A549 (cell line): Measurements from ENCODE around the gene SHBG. TPM values are rescaled to one million over a fixed set of nuclear protein-coding genes. Genes with fewer than 3 reads are reported as not detected.

Experiments
- ATAC-seq, 2 experiments: fragments of 200-7000 bp in 1 of 2; fragments of >200 bp in 1 of 2; cut with Nextera tagmentation in 1 of 2; cut with Tn5 transposase in 1 of 2; 3 replicates each; pipeline versions ENCODE4 v1.8.0 to v1.9.1; 2018 to 2020; ENCODE audit warnings: mild to moderate bottlenecking in 1 of 2, moderate library complexity in 1 of 2
- CTCF ChIA-PET: fragments of 300-600 bp; sonication (Branson Sonifier 250); formaldehyde crosslinking; extraction: SDS; loops from one replicate; lab custom pipeline; 2021; ENCODE audit warnings: antibody characterized with exemption, inconsistent platforms; lab: Yijun Ruan, JAX
- POLR2A ChIA-PET: fragments of 350-600 bp; formaldehyde crosslinking; extraction: SDS; loops from one replicate; lab custom pipeline; 2021; ENCODE audit warnings: antibody characterized with exemption, inconsistent platforms; lab: Yijun Ruan, JAX
- DNase-seq, 2 experiments: peaks; one replicate each; pipeline versions ENCODE4 v3.0.0 to v3.0.0-alpha.2; 2011 to 2016; ENCODE audit warnings: low read depth in 1 of 2, low spot score in 1 of 2
- FAIRE-seq: peaks from 2 replicates; lab custom pipeline; 2011; peaks lifted over from hg19 to GRCh38; lab: Jason Lieb, UNC
- H3K27ac ChIP-seq, 2 experiments: fragments of >200 bp; sonication (Bioruptor Twin); formaldehyde crosslinking; 3 replicates each; pipeline ENCODE4 v1.5.1; 2016 to 2017
- H3K4me1 ChIP-seq: fragments of >200 bp; sonication (Bioruptor Twin); formaldehyde crosslinking; 3 replicates; pipeline ENCODE4 v1.6.1; 2016
- H3K4me2 ChIP-seq: fragments of >200 bp; sonication (Bioruptor Twin); formaldehyde crosslinking; 3 replicates; pipeline ENCODE4 v1.6.1; 2016
- H3K4me3 ChIP-seq: fragments of >200 bp; sonication (Bioruptor Twin); formaldehyde crosslinking; 3 replicates; pipeline ENCODE4 v1.5.1; 2016
- H3K9me3 ChIP-seq: fragments of >200 bp; sonication (Bioruptor Twin); formaldehyde crosslinking; 3 replicates; pipeline ENCODE4 v1.6.1; 2016
- BHLHE40 ChIP-seq: IDR thresholded peaks from 2 replicates; pipeline ENCODE4 v1.6.1; 2012; ENCODE audit warnings: low read depth, low read length, inconsistent platforms
- CBX8 ChIP-seq: fragments of 200-600 bp; sonication (generic); IDR thresholded peaks from 2 replicates; pipeline ENCODE4 v1.6.1; 2016
- CEBPB ChIP-seq, 2 experiments: fragments of >200 bp in 1 of 2; sonication (Bioruptor Twin) in 1 of 2; formaldehyde crosslinking in 1 of 2; IDR thresholded peaks; 2 replicates each; pipeline ENCODE4 v1.6.1; 2012 to 2016
- CHD2 ChIP-seq: fragments of 150-350 bp; IDR thresholded peaks from 2 replicates; pipeline ENCODE4 v1.6.1; 2014; ENCODE audit warnings: low read length; ENCODE audit not compliant: partially characterized antibody
- E2F6 ChIP-seq: IDR thresholded peaks from 2 replicates; pipeline ENCODE4 v1.6.1; 2012; ENCODE audit warnings: low read depth, borderline replicate concordance
- EHF ChIP-seq: fragments of 250-450 bp; sonication (Bioruptor Pico); IDR thresholded peaks from 2 replicates; pipeline ENCODE4 v1.5.0; 2020; ENCODE audit warnings: mild to moderate bottlenecking
- EHMT2 ChIP-seq: fragments of 200-600 bp; sonication (generic); IDR thresholded peaks from 2 replicates; pipeline ENCODE4 v1.6.1; 2016; ENCODE audit warnings: antibody characterized with exemption, low read depth, mild to moderate bottlenecking, moderate library complexity
- EP300 ChIP-seq, 2 experiments: fragments of >200 bp; sonication (Bioruptor Twin); formaldehyde crosslinking; IDR thresholded peaks; 2 replicates in 1 of 2; 3 replicates in 1 of 2; pipeline ENCODE4 v1.6.1; 2016 to 2017
- HDAC2 ChIP-seq: fragments of 200-600 bp; sonication (generic); IDR thresholded peaks from 2 replicates; pipeline ENCODE4 v1.6.1; 2016
- HES2 ChIP-seq: fragments of >200 bp; sonication (Bioruptor Twin); formaldehyde crosslinking; IDR thresholded peaks from 2 replicates; pipeline ENCODE4 v1.6.1; 2016
- HOXA7 ChIP-seq: fragments of 250-450 bp; sonication (Bioruptor Pico); IDR thresholded peaks from 2 replicates; pipeline ENCODE4 v1.5.0; 2020; ENCODE audit warnings: mild to moderate bottlenecking, moderate library complexity
- HOXB13 ChIP-seq: fragments of 250-450 bp; sonication (Bioruptor Pico); IDR thresholded peaks from 2 replicates; pipeline ENCODE4 v1.5.0; 2020; ENCODE audit warnings: low read depth, mild to moderate bottlenecking, moderate library complexity
- JUN ChIP-seq, 2 experiments: fragments of >200 bp; sonication (Bioruptor Twin); formaldehyde crosslinking; IDR thresholded peaks; 2 replicates in 1 of 2; 3 replicates in 1 of 2; pipeline ENCODE4 v1.6.1; 2016 to 2017
- JUNB ChIP-seq: fragments of >200 bp; sonication (Bioruptor Twin); formaldehyde crosslinking; IDR thresholded peaks from 2 replicates; pipeline ENCODE4 v1.6.1; 2016
- KDM1A ChIP-seq: fragments of 200-600 bp; sonication (generic); IDR thresholded peaks from 2 replicates; pipeline ENCODE4 v1.6.1; 2016; ENCODE audit warnings: low read depth, mild to moderate bottlenecking
- KDM5A ChIP-seq: fragments of 200-600 bp; sonication (generic); IDR thresholded peaks from 2 replicates; pipeline ENCODE4 v1.6.1; 2016; ENCODE audit warnings: antibody characterized with exemption, mild to moderate bottlenecking
- MAFK ChIP-seq: fragments of 450-650 bp; IDR thresholded peaks from 2 replicates; pipeline ENCODE4 v1.6.1; 2014; ENCODE audit not compliant: partially characterized antibody
- PBX3 ChIP-seq: IDR thresholded peaks from 2 replicates; pipeline ENCODE4 v1.6.1; 2012
- PHF8 ChIP-seq: fragments of 200-600 bp; sonication (generic); IDR thresholded peaks from 2 replicates; pipeline ENCODE4 v1.6.1; 2016; ENCODE audit warnings: low read depth, mild to moderate bottlenecking, antibody characterized with exemption, moderate library complexity, borderline replicate concordance
- POLR2A ChIP-seq: IDR thresholded peaks from 2 replicates; pipeline ENCODE4 v1.6.1; 2012; ENCODE audit warnings: mild to moderate bottlenecking, low read length
- RAD21 ChIP-seq, 2 experiments: fragments of >200 bp in 1 of 2; sonication (Bioruptor Twin) in 1 of 2; formaldehyde crosslinking in 1 of 2; IDR thresholded peaks in 1 of 2; conservative IDR thresholded peaks in 1 of 2; 2 replicates in 1 of 2; 3 replicates in 1 of 2; pipeline ENCODE4 v1.6.1; 2012 to 2018; ENCODE audit warnings: inconsistent platforms in 1 of 2
- RARB ChIP-seq: fragments of 250-450 bp; sonication (Bioruptor Pico); IDR thresholded peaks from 2 replicates; pipeline ENCODE4 v1.8.0; 2021; ENCODE audit warnings: mild to moderate bottlenecking, moderate library complexity
- SMC3 ChIP-seq: fragments of >200 bp; sonication (Bioruptor Twin); formaldehyde crosslinking; IDR thresholded peaks from 3 replicates; pipeline ENCODE4 v1.6.1; 2018; ENCODE audit warnings: inconsistent platforms
- SREBF2 ChIP-seq: fragments of 450-650 bp; IDR thresholded peaks from 2 replicates; pipeline ENCODE4 v1.6.1; 2014; ENCODE audit warnings: mild to moderate bottlenecking, moderate library complexity
- TP53 ChIP-seq: fragments of 250-450 bp; sonication (Bioruptor Pico); IDR thresholded peaks from 2 replicates; pipeline ENCODE4 v1.5.0; 2021; ENCODE audit warnings: mild to moderate bottlenecking, moderate library complexity
- ZFP36 ChIP-seq: fragments of 450-650 bp; IDR thresholded peaks from 2 replicates; pipeline ENCODE4 v1.6.1; 2014; ENCODE audit warnings: borderline replicate concordance; ENCODE audit not compliant: partially characterized antibody
- ZNF302 ChIP-seq: fragments of 250-450 bp; sonication (Bioruptor Pico); IDR thresholded peaks from 2 replicates; pipeline ENCODE4 v1.9.0; 2021; ENCODE audit warnings: inconsistent platforms, mild to moderate bottlenecking, moderate library complexity
- ZSCAN20 ChIP-seq: fragments of 250-450 bp; sonication (Bioruptor Pico); IDR thresholded peaks from 2 replicates; pipeline ENCODE4 v1.8.0; 2022; ENCODE audit warnings: mild to moderate bottlenecking, moderate library complexity
- WGBS: methylation state at CpG from one replicate; pipeline ENCODE4 v1.1.6; 2017; ENCODE audit errors: missing lambda C conversion rate; 5-methylcytosine and 5-hydroxymethylcytosine counted together
- polyA plus RNA-seq, 4 experiments: library from polyadenylated mRNA; depleted of rRNA in 3 of 4; stranded (reverse); fragments of >200 nt; fragmentation: RNase III in 1 of 4; extraction: RNeasy Plus Mini Kit Qiagen cat#74134 plus additional on column Dnase treatment in 1 of 4; gene quantifications; 2 replicates in 3 of 4; 3 replicates in 1 of 4; pipeline ENCODE4 v1.2.3, GENCODE V29; 2011 to 2017
- TF ChIP-seq, protein P1 (sequence below): fragments of >200 bp; sonication (Bioruptor Twin); formaldehyde crosslinking; IDR thresholded peaks from 3 replicates; pipeline ENCODE4 v1.6.1; 2016

The SHBG gene
- polyA plus RNA-seq, 2 of the 4 experiments (the other 2 are of a cell fraction): 0.31 to 0.63 TPM

GRCh38 chr17:7627250-7628121 lies 2.4 kb upstream of the SHBG start, which contains the start of gene SAT2:
Gene SAT2 (minus strand): TSS chr17:7627821. CDS start chr17:7627635, 186 bp downstream.
- Histone ChIP-seq H3K4me1 (peaks cover 10% of the 10 kb centered on the region; the same call in 2 of the 3 replicates), H3K27ac (peak within 1 kb of the TSS; percentile 93 to 94), H3K9me3 (no peaks in the 10 kb centered on the region), H3K4me3 (peak within 1 kb of the TSS; percentile 85), H3K4me2 (peak within 1 kb of the TSS; percentile 95)
- 4% methylated on average over 43 of the region's 54 CpGs for WGBS
- TF ChIP-seq RARB (CRISPR knock-in tag): no peak
- no peak for TF ChIP-seq HES2
- no peak for TF ChIP-seq JUNB
- no peak for TF ChIP-seq PBX3
- TF ChIP-seq MAFK: no peak
- no peak for TF ChIP-seq CBX8
- no peak for TF ChIP-seq CEBPB (IDR thresholded peaks at IDR 0.05)
- no peak for TF ChIP-seq KDM1A
- no peak for TF ChIP-seq HOXA7 (CRISPR knock-in tag)
- no peak for TF ChIP-seq EHF (CRISPR knock-in tag)
- TF ChIP-seq, protein P1, sequence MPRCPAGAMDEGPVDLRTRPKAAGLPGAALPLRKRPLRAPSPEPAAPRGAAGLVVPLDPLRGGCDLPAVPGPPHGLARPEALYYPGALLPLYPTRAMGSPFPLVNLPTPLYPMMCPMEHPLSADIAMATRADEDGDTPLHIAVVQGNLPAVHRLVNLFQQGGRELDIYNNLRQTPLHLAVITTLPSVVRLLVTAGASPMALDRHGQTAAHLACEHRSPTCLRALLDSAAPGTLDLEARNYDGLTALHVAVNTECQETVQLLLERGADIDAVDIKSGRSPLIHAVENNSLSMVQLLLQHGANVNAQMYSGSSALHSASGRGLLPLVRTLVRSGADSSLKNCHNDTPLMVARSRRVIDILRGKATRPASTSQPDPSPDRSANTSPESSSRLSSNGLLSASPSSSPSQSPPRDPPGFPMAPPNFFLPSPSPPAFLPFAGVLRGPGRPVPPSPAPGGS: peak; percentile 57; the same call in 1 of the 3 replicates
- peak; percentile 77 for TF ChIP-seq POLR2A
- no peak for TF ChIP-seq BHLHE40
- no peak for TF ChIP-seq ZNF302
- TF ChIP-seq ZFP36: no peak
- TF ChIP-seq SMC3: 0 out of 3 replicates have a peak, but pooled peaks have one; percentile 8
- no peak for TF ChIP-seq SREBF2
- TF ChIP-seq CHD2: no peak
- no peak for TF ChIP-seq HOXB13 (CRISPR knock-in tag)
- 0 out of 2 replicates have a peak, but pooled peaks have one; percentile 36 for TF ChIP-seq E2F6
- no peak for TF ChIP-seq KDM5A
- peak; percentile 71 to 81; a peak in 4 of 5 replicates for TF ChIP-seq JUN (IDR thresholded peaks at IDR 0.05)
- TF ChIP-seq RAD21 (conservative IDR thresholded peaks at IDR 0.05 in 1 of 2, IDR thresholded peaks at IDR 0.05 in 1 of 2): 0 out of 5 replicates have a peak, but pooled peaks of 1 of the 2 experiments have one; percentile 17
- no peak for TF ChIP-seq TP53 (CRISPR knock-in tag)
- TF ChIP-seq HDAC2: no peak
- no peak for TF ChIP-seq ZSCAN20 (CRISPR knock-in tag)
- peak; percentile 95 for TF ChIP-seq PHF8
- no peak for TF ChIP-seq EP300 (IDR thresholded peaks at IDR 0.05)
- no peak for TF ChIP-seq EHMT2
- DNase-seq: peak; percentile 94 to 99
- FAIRE-seq: peak; percentile 70
- ChIA-PET POLR2A (interaction anchor here (0.6 to 2.7 kb wide), 12 partner anchors 13 to 749 kb away, joined by 3 to 81 read pairs (median 5); partner anchors contain the start of genes ATP1B2, CD68, FXR2 and KRABD2), CTCF (interaction anchor here (0.6 to 14.2 kb wide), 19 partner anchors 6 to 363 kb away, joined by 3 to 130 read pairs (median 5); partner anchors contain the start of genes ATP1B2, FXR2, MPDU1 and SHBG)
- ATAC-seq: peak; percentile 91 to 94
